ENCODE measurements around the gene MSX1. TPM values are rescaled to one million over a fixed set of nuclear protein-coding genes. Genes with fewer than 3 reads are reported as not detected.

MSX1 gene
- total and polyA plus RNA-seq, 2 of the 8 experiments (the other 6 are each of a cell fraction or from before 2014, with no cell fraction given) = 0.47 TPM; not detected in 1

DNA sequence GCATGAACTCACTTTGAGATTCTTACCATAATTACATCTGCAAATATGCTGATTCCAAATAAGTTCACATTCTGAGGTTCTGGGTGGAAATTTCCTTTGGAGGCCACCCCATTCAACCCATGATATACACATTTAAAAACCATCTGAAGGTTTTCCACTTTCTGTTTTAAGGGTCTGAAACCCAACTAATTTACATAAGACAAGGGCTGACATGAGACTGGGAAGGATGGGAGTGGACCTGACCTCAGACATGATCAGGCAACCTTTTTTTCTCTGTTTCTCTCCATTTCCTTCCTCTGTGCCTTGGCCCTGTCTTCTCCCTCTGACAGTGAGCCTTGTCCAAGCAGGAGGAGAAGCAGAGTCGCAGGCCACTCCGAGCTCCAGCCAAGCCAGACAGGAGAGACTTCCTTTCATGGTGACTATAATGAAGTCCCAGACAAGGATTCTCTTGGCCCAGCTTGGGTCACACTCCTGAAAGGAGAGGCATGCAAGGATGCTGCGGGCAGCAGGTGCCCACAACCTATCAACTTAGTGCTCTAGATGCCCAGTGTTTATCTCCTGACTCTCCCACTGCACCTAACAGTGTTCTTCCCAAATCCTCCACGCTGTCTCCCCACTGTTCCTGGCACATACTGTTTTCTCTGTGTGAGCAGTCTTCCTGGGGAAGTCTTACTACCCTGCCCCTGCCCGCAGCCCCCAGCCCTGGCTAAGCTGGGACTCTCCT is 39.9 kb downstream of the MSX1 start (continued):
- TF ChIP-seq CHD1 (IDR thresholded peaks at IDR 0.05; ENCODE audit: low read depth, low read length) (no peak), HDAC2 (IDR thresholded peaks at IDR 0.05; ENCODE audit: borderline replicate concordance in 1 of 2, low read depth in 2 of 2, low read length in 2 of 2) (no peak)
